Measurements from ENCODE around the gene EHD4. TPM values are rescaled to one million over a fixed set of nuclear protein-coding genes. Genes with fewer than 3 reads are reported as not detected.

The EHD4 gene
- polyA plus RNA-seq, 3 donors: 12.8 to 16.0 (median 14.2) TPM

DNA sequence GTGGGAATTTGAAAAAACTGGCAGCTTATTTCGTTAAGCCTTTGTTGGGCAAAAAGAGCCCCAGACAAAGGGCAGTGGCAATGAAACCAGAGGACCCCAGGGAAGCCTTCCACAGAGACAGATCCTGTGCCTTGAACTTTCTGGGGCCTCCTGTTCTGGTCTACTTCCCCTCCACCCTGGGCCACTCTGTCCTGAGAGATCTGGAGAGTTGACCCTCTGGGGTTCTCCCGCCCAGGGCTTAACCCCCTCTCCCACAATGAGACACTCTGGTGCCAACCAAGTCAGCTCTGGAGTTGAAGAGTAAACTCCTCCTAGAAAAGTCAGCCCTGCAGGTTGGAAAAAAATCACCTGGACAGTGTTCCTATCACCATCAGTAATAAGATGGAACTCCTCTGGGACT, 20.8 kb downstream of the EHD4 start:
- no peak overlapping the region for H3K4me2 ChIP-seq (replicated peaks; ENCODE audit: extremely low read depth, low read length, poor library complexity, severe bottlenecking)
- no peak for DNase-seq
- no peaks in the 10 kb centered on the region for H3K27me3 Mint-ChIP-seq (ENCODE audit: low read depth in 3 of 3)
- H3K79me2 ChIP-seq (ENCODE audit: insufficient read depth, low read length): peaks cover 64% of the 10 kb centered on the region
- H3K9me3 ChIP-seq (replicated peaks in 1 of 2; ENCODE audit: control insufficient read depth in 1 of 2, insufficient read depth in 1 of 2, low read length in 2 of 2): no peaks in the 10 kb centered on the region
- no peak overlapping the region for H3K4me3 Mint-ChIP-seq
- H3K36me3 Mint-ChIP-seq: peaks cover 59 to 71% of the 10 kb centered on the region in 2 donors
- 43% methylated on average over 1 of the region's 2 CpGs for WGBS (ENCODE audit: insufficient coverage)
- H3K9ac ChIP-seq (ENCODE audit: insufficient read depth, low read length, poor library complexity, severe bottlenecking): no peak overlapping the region
- H3K27me3 ChIP-seq (ENCODE audit: control insufficient read depth in 2 of 2, insufficient read depth in 2 of 2, low read length in 2 of 2): no peaks in the 10 kb centered on the region
- H3K9me3 Mint-ChIP-seq: no peaks in the 10 kb centered on the region
- TF ChIP-seq, protein P1, sequence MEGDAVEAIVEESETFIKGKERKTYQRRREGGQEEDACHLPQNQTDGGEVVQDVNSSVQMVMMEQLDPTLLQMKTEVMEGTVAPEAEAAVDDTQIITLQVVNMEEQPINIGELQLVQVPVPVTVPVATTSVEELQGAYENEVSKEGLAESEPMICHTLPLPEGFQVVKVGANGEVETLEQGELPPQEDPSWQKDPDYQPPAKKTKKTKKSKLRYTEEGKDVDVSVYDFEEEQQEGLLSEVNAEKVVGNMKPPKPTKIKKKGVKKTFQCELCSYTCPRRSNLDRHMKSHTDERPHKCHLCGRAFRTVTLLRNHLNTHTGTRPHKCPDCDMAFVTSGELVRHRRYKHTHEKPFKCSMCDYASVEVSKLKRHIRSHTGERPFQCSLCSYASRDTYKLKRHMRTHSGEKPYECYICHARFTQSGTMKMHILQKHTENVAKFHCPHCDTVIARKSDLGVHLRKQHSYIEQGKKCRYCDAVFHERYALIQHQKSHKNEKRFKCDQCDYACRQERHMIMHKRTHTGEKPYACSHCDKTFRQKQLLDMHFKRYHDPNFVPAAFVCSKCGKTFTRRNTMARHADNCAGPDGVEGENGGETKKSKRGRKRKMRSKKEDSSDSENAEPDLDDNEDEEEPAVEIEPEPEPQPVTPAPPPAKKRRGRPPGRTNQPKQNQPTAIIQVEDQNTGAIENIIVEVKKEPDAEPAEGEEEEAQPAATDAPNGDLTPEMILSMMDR (IDR thresholded peaks at IDR 0.05): no peak
- peaks cover 18% of the 10 kb centered on the region for H3K4me1 Mint-ChIP-seq
- H2AFZ ChIP-seq (ENCODE audit: insufficient read depth, low read depth, low read length, poor library complexity, severe bottlenecking): no peak overlapping the region
- peaks cover 7 to 11% of the 10 kb centered on the region in 2 donors for H3K4me1 ChIP-seq (ENCODE audit: control insufficient read depth in 1 of 2, insufficient read depth in 2 of 2, low read length in 2 of 2)
- peak overlapping the region in 5 of 7 donors; percentile 28 to 90 (median 60) for H3K27ac Mint-ChIP-seq
- H3K36me3 ChIP-seq (replicated peaks in 1 of 2; ENCODE audit: control insufficient read depth in 1 of 2, insufficient read depth in 2 of 2, low read length in 2 of 2): peaks cover 45 to 70% of the 10 kb centered on the region in 2 donors
- peaks cover 46% of the 10 kb centered on the region for H4K20me1 ChIP-seq (ENCODE audit: insufficient read depth, low read length)
- H3K4me3 ChIP-seq (replicated peaks in 1 of 3; ENCODE audit: low read depth in 2 of 3, low read length in 3 of 3): no peak overlapping the region
- H3K27ac ChIP-seq (ENCODE audit: low read depth in 1 of 2, low read length in 2 of 2): peak overlapping the region in 1 of 2 donors; percentile 42
- intact Hi-C loops (cut with micrococcal nuclease): no loop called here

DNA sequence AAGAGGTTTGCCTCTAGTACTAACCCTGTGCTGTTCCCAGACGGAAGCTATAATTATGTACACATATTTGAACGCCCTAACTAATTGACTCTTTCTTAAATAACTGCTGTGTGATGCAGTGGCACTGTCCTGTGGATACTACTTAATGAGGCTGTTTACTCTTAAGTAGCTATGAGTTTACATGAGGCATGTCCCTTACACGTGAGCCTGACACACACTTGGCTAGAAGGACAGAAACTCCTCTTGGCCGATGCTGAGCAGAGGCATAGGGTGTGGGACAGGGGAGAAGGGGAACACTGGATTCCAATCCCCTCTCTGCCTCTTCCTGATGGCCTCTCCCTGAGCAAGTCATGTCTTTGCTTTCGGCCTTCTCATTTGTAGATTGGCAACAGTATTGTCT, 21.9 kb downstream of the EHD4 start:
- H3K36me3 ChIP-seq (replicated peaks in 1 of 2; ENCODE audit: control insufficient read depth in 1 of 2, insufficient read depth in 2 of 2, low read length in 2 of 2): peaks cover 55 to 78% of the 10 kb centered on the region in 2 donors
- DNase-seq: no peak
- H3K79me2 ChIP-seq (ENCODE audit: insufficient read depth, low read length): peaks cover 62% of the 10 kb centered on the region
- TF ChIP-seq, protein P1 (IDR thresholded peaks at IDR 0.05): no peak
- Mint-ChIP-seq H3K27me3 (ENCODE audit: low read depth in 3 of 3) (no peaks in the 10 kb centered on the region), H3K36me3 (peaks cover 62 to 74% of the 10 kb centered on the region in 2 donors), H3K4me3 (no peak overlapping the region), H3K27ac (peak overlapping the region in 6 of 7 donors; percentile 37 to 78 (median 58)), H3K9me3 (no peaks in the 10 kb centered on the region), H3K4me1 (peaks cover 18% of the 10 kb centered on the region)
- H3K27me3 ChIP-seq (ENCODE audit: control insufficient read depth in 2 of 2, insufficient read depth in 2 of 2, low read length in 2 of 2): no peaks in the 10 kb centered on the region
- WGBS (ENCODE audit: insufficient coverage): 76% methylated on average over 3 of the region's 5 CpGs
- H3K9ac ChIP-seq (ENCODE audit: insufficient read depth, low read length, poor library complexity, severe bottlenecking): no peak overlapping the region
- H3K4me2 ChIP-seq (replicated peaks; ENCODE audit: extremely low read depth, low read length, poor library complexity, severe bottlenecking): no peak overlapping the region
- intact Hi-C loops (cut with micrococcal nuclease): no loop called here
- peaks cover 7 to 11% of the 10 kb centered on the region in 2 donors for H3K4me1 ChIP-seq (ENCODE audit: control insufficient read depth in 1 of 2, insufficient read depth in 2 of 2, low read length in 2 of 2)
- H3K9me3 ChIP-seq (replicated peaks in 1 of 2; ENCODE audit: control insufficient read depth in 1 of 2, insufficient read depth in 1 of 2, low read length in 2 of 2): no peaks in the 10 kb centered on the region
- no peak overlapping the region for H3K4me3 ChIP-seq (replicated peaks in 1 of 3; ENCODE audit: low read depth in 2 of 3, low read length in 3 of 3)
- peaks cover 43% of the 10 kb centered on the region for H4K20me1 ChIP-seq (ENCODE audit: insufficient read depth, low read length)
- peak overlapping the region in 1 of 2 donors; percentile 29 for H3K27ac ChIP-seq (ENCODE audit: low read depth in 1 of 2, low read length in 2 of 2)
- H2AFZ ChIP-seq (ENCODE audit: insufficient read depth, low read depth, low read length, poor library complexity, severe bottlenecking): no peak overlapping the region

Data from CD14-positive monocyte (primary cell).